Sigmoid colon (tissue), 4 donors: ENCODE data around the gene CREBL2.

Source experiments
- CTCF ChIP-seq, 4 experiments: fragments of 450-650 bp in 3 of 4; fragments of 200-600 bp in 1 of 4; IDR thresholded peaks; one replicate each; pipeline ENCODE4 v1.5.1; 2016 to 2019; ENCODE audit warnings: antibody characterized with exemption in 4 of 4, mild to moderate bottlenecking in 3 of 4, moderate library complexity in 2 of 4
- EP300 ChIP-seq, 4 donors: sonication (generic); formaldehyde crosslinking; IDR thresholded peaks; one replicate each; pipeline ENCODE4 v1.6.1; 2017; ENCODE audit warnings: antibody characterized with exemption in 4 of 4
- POLR2A ChIP-seq, 2 donors: fragments of 450-650 bp; IDR thresholded peaks; one replicate each; pipeline ENCODE4 v1.6.1; 2016; ENCODE audit warnings: antibody characterized with exemption in 2 of 2, mild to moderate bottlenecking in 2 of 2, moderate library complexity in 2 of 2
- POLR2AphosphoS5 ChIP-seq, 4 donors: sonication (generic); formaldehyde crosslinking; IDR thresholded peaks; one replicate each; pipeline ENCODE4 v1.6.1; 2017; ENCODE audit warnings: antibody characterized with exemption in 4 of 4

- TF ChIP-seq CTCF (IDR thresholded peaks at IDR 0.05): no peak
- no peak for TF ChIP-seq EP300 (IDR thresholded peaks at IDR 0.05)
- no peak for TF ChIP-seq POLR2A (IDR thresholded peaks at IDR 0.05)
- no peak for TF ChIP-seq POLR2AphosphoS5 (IDR thresholded peaks at IDR 0.05)
Measured at GRCh38 chr12:12683136-12683697, 71.5 kb downstream of the CREBL2 start.
